T-helper 1 cell (primary cell): Measurements from ENCODE around the gene SSH2.
A peak's percentile ranks its signal among the peaks of the same experiment; 100 is the strongest.
"Not testable (repeated sequence)": the region's sequence is repeated elsewhere in the genome, so short reads cannot be mapped to it uniquely, and the experiment has no call there.

Source experiments
- DNase-seq, 5 donors: peaks; one replicate each; pipeline ENCODE4 v3.0.0-alpha.2; 2012 to 2020
- total RNA-seq, 4 donors: gene quantifications; one replicate each; lab custom pipeline; 2026; lab: John Stamatoyannopoulos, UW

SSH2 gene
- total RNA-seq: 96.5 to 135 (median 124) reads per million in 4 donors

- DNase-seq: peak; percentile 81 to 91 (median 85)
Measured at GRCh38 chr17:29929533-29930408, at the start of gene SSH2. Gene SSH2 (minus strand): TSS chr17:29930228. CDS start chr17:29930000, 228 bp downstream.

GRCh38 chr17:29977836-29978235, 47.8 kb upstream of the SSH2 start:
- DNase-seq: no peak

- DNase-seq: no peak
Measured at GRCh38 chr17:29973005-29973404, 43.0 kb upstream of the SSH2 start.

- no peak for DNase-seq
Measured at GRCh38 chr17:29972277-29972676, 42.2 kb upstream of the SSH2 start.

- DNase-seq: no peak
Measured at GRCh38 chr17:29968271-29968670, 38.2 kb upstream of the SSH2 start.

- no peak for DNase-seq
Measured at GRCh38 chr17:29962656-29963055, 32.6 kb upstream of the SSH2 start.

- no peak for DNase-seq
Measured at GRCh38 chr17:29959658-29960337, 29.8 kb upstream of the SSH2 start.

GRCh38 chr17:29958947-29959657, 29.1 kb upstream of the SSH2 start:
- DNase-seq: no peak

- DNase-seq: not testable (repeated sequence)
Measured at GRCh38 chr17:29957488-29957887, 27.5 kb upstream of the SSH2 start.

- DNase-seq: no peak
Measured at GRCh38 chr17:29956225-29956624, 26.2 kb upstream of the SSH2 start.

- DNase-seq: no peak
Measured at GRCh38 chr17:29954405-29954804, 24.4 kb upstream of the SSH2 start.

GRCh38 chr17:29949696-29950095, 19.7 kb upstream of the SSH2 start:
- DNase-seq: no peak

GRCh38 chr17:29948448-29949215, 18.6 kb upstream of the SSH2 start:
- DNase-seq: no peak

GRCh38 chr17:29945281-29945680, 15.3 kb upstream of the SSH2 start:
- no peak for DNase-seq

GRCh38 chr17:29941334-29941733, 11.3 kb upstream of the SSH2 start, which contains the start of gene EFCAB5:
Gene EFCAB5 (plus strand): TSS chr17:29941634. CDS start chr17:29941797, 163 bp downstream.
- DNase-seq: no peak

- DNase-seq: no peak
Measured at GRCh38 chr17:29936724-29937123, 6.7 kb upstream of the SSH2 start.

- not testable (repeated sequence) for DNase-seq
Measured at GRCh38 chr17:29935909-29936308, 5.9 kb upstream of the SSH2 start.

- DNase-seq: no peak
Measured at GRCh38 chr17:29933379-29933778, 3.4 kb upstream of the SSH2 start.

- DNase-seq: peak; percentile 33 to 84 (median 56)
Measured at GRCh38 chr17:29931231-29931932, 1.4 kb upstream of the SSH2 start.

- no peak for DNase-seq
Measured at GRCh38 chr17:29930409-29931010, 482 bp upstream of the SSH2 start.

GRCh38 chr17:29929006-29929532, 959 bp downstream of the SSH2 start:
- DNase-seq: peak in 2 of 5 donors; percentile 8 to 28
